SK-N-MC (cell line): ENCODE data around the gene RBM28.

Experiments
- DNase-seq: peaks from one replicate; pipeline ENCODE4 v3.0.0-alpha.2; 2011; ENCODE audit warnings: low read depth, low spot score
- H3K27ac ChIP-seq: fragments of 200-600 bp; sonication (generic); 2 replicates; pipeline ENCODE4 v1.5.1; 2016; ENCODE audit warnings: mixed run types
- H3K36me3 ChIP-seq: fragments of 200-600 bp; sonication (generic); 2 replicates; pipeline ENCODE4 v1.6.1; 2017; ENCODE audit warnings: antibody characterized with exemption, low read length, mixed read lengths; ENCODE audit not compliant: insufficient read depth
- H3K4me3 ChIP-seq: fragments of 200-600 bp; sonication (generic); 2 replicates; pipeline ENCODE4 v1.5.1; 2016
- H3K9ac ChIP-seq: fragments of 200-600 bp; sonication (generic); 2 replicates; pipeline ENCODE4 v1.8.0; 2017; ENCODE audit warnings: mixed run types, mixed read lengths; ENCODE audit not compliant: insufficient read length
- H3K9me3 ChIP-seq: fragments of 200-600 bp; sonication (generic); 2 replicates; pipeline ENCODE4 v1.6.1; 2017; ENCODE audit warnings: low read depth, mild to moderate bottlenecking, antibody characterized with exemption, low read length, moderate library complexity, mixed read lengths
- EZH2 ChIP-seq: fragments of 200-600 bp; sonication (generic); IDR thresholded peaks from one replicate; pipeline ENCODE4 v1.6.1; 2017; ENCODE audit warnings: antibody characterized with exemption
- FOXP2 ChIP-seq: optimal IDR thresholded peaks from 2 replicates; pipeline ENCODE3; 2011; ENCODE audit warnings: mild to moderate bottlenecking, moderate library complexity; ENCODE audit not compliant: insufficient read depth; ENCODE audit errors: extremely low read length, control extremely low read depth
- POLR2AphosphoS5 ChIP-seq: IDR thresholded peaks from 2 replicates; pipeline ENCODE4 v1.6.1; 2012; ENCODE audit warnings: mild to moderate bottlenecking, low read depth, low read length, borderline replicate concordance

Gene RBM28

DNA sequence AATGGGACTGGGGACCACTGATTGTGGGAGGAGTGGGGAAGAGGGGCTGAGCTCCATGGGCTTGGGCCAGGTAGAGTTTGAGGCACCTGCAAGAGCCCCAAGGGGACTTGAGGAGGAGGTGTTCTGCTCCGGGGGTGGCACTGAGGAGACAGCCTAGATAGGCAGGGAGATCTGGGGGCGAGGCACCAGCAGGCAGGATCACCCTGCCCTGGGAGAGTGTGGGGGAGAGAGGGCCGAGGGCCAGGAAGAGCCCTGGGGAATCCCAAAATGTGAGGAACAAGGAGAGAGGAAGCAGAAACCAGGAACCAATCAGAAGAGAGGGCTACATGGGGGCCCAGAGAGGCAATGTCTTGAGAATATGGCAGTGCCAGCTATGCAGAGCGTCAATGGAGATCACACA is 68.0 kb downstream of the RBM28 start:
- Histone ChIP-seq H3K4me3 (no peak overlapping the region), H3K36me3 (no peaks in the 10 kb centered on the region), H3K9ac (no peak overlapping the region), H3K9me3 (no peaks in the 10 kb centered on the region; the same call in 1 of the 2 replicates), H3K27ac (no peak overlapping the region)
- TF ChIP-seq EZH2: no peak
- no peak for TF ChIP-seq POLR2AphosphoS5
- TF ChIP-seq FOXP2: no peak
- DNase-seq: no peak

DNA sequence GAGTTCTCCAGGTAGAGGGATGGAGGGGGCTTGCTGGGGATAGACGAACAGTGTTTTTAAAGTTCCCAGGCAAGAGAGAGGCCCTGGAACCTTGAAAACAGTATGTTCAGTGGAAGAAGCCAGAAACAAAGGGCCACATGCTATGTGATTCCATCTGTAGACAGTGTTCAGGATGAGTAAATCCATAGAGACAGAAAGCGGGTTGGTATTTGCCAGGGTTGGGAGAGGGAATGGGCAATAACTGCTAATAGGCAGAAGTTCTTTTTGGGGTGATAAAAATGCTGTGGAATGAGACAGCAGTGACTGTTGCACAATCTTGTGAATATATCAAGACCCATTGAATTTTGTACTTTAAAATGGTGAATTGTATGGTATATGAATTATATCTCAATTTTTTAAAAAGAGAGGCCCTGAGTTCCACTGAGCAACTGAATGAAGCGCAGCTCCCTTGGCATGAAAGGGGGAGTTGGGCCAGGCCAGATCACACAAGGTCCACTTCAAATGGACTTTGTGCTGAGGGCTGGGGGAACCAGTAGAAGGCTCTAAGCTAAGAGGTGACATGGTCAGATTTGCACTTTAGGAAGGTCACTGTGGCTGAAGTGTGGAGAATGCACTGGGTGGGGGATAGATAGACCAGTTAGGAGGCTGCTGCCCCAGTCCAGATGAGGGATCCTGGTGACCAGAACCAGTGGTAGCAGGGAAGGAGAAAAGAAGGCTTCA is 68.7 kb downstream of the RBM28 start:
- Histone ChIP-seq H3K9me3 (no peaks in the 10 kb centered on the region; the same call in 1 of the 2 replicates), H3K27ac (0 out of 2 replicates have a peak overlapping the region, but pooled peaks have one; percentile 3), H3K36me3 (no peaks in the 10 kb centered on the region), H3K9ac (no peak overlapping the region), H3K4me3 (no peak overlapping the region)
- TF ChIP-seq FOXP2: no peak
- TF ChIP-seq POLR2AphosphoS5: no peak
- no peak for TF ChIP-seq EZH2
- no peak for DNase-seq

DNA sequence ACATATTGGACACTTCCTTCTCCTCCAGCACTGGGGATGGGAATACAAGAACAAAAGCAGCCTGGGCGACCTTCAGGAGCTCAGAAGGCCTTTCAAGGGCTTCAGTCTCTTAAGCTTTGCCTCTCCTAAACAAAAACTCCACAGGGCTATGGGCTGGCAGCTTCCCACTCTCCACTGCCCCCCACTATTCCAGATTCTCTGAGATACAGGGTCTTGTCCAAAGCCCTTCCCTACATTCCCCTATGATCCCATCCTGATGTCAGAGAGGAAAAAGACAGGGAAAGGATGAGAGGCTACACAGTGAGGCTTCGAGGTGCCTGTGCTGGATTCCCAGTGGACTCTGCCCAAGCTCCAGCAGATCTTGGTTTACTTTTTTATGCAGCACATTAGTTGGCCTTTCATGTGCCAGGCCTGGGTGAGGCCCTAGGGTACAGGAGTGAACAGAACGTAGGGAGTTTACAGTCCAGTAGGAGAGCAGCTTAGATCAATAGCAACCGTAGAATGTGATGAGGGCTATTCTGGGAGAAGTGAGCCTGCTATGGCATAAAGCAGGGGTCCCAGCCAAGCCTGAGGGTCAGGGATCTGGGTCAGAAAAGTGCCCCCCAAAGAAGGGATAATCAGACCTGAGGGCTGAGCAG is 69.3 kb downstream of the RBM28 start:
- peak overlapping the region; percentile 15 for H3K9ac ChIP-seq
- no peak for DNase-seq
- no peaks in the 10 kb centered on the region; the same call in 1 of the 2 replicates for H3K9me3 ChIP-seq
- H3K27ac ChIP-seq: 0 out of 2 replicates have a peak overlapping the region, but pooled peaks have one; percentile 3
- H3K4me3 ChIP-seq: no peak overlapping the region
- no peaks in the 10 kb centered on the region for H3K36me3 ChIP-seq
- TF ChIP-seq EZH2 (no peak), FOXP2 (no peak), POLR2AphosphoS5 (no peak)

DNA sequence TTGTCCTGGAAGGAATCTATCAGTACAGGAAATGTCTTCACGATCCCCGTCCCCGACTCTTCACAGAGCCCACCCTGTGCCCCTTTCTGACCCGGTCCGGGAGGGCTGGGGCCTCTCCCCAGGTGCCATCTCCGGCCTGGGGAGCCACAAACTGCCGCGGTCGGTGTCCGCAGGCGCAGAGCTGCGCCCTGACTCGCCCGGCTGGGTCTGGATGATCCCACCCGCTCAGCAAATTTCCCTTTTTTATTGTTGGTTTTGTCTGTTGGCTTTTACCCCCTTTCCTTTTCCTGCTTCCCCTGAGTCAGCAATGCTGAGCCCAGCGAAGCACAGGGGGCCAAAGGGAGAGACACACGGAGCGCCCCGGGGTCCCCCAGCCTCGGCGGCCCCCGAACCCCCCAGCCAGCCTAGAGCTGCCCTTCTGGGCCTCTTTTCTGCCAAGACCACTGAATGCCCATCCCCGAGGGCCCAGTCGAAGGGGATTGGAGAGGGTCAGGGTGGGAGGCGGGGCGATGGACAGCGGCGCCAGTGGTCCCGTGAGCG is 71.7 kb downstream of the RBM28 start:
- H3K4me3 ChIP-seq: no peak overlapping the region
- no peak overlapping the region for H3K9ac ChIP-seq
- DNase-seq: no peak
- no peak overlapping the region for H3K27ac ChIP-seq
- H3K36me3 ChIP-seq: no peaks in the 10 kb centered on the region
- TF ChIP-seq EZH2 (no peak), POLR2AphosphoS5 (no peak), FOXP2 (no peak)
- H3K9me3 ChIP-seq: no peaks in the 10 kb centered on the region

DNA sequence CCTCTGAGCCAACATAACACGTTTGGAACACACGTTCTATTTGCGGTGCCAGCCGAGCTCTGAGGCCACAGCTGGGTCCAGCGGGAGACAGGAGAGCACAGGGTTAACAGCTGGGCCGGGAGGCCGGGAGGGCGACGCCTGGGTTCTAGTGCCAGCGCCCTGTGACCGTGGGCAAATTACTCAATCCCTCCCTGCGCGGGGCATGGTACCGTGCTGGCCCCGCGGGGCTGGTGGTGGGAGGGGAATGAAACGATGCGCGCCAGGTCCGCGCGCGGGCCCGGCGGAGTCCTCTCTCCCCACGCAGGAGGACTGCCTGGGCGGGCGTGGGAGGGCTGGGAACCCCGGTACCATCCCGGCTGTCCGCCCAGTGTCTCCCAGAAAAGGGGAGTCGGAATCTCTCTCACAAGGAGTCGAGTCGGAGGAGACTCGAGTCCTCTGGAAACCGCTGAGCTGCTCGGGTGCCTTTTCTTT is 72.2 kb downstream of the RBM28 start:
- TF ChIP-seq EZH2 (no peak), POLR2AphosphoS5 (no peak), FOXP2 (no peak)
- DNase-seq: no peak
- Histone ChIP-seq H3K9ac (no peak overlapping the region), H3K36me3 (no peaks in the 10 kb centered on the region), H3K27ac (no peak overlapping the region), H3K9me3 (no peaks in the 10 kb centered on the region), H3K4me3 (no peak overlapping the region)

DNA sequence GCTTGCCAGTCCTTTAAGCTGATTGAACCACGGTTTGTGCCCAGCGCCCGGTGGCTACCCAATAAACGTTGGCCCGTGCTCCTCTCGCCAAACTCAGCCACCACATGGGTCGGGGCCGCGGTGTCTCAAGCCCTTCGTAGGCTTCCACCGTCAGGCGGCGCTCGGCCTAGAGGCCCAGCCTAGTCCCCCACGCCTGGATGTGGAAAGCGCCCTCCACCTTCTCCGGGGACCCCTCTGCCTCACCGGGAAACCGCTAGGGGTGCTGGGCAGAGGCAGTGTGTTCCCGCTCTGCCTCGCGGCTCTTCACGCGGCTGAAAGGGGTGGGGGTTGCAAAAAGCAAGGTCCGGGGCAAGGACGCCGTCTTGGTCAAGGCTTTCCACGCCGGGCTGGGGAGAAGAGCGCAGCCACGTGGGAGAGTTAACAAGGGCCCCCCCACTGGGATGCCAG is 72.9 kb downstream of the RBM28 start:
- Histone ChIP-seq H3K4me3 (no peak overlapping the region), H3K36me3 (no peaks in the 10 kb centered on the region), H3K9me3 (no peaks in the 10 kb centered on the region), H3K27ac (no peak overlapping the region), H3K9ac (no peak overlapping the region)
- no peak for DNase-seq
- TF ChIP-seq EZH2: no peak
- TF ChIP-seq POLR2AphosphoS5: no peak
- no peak for TF ChIP-seq FOXP2

DNA sequence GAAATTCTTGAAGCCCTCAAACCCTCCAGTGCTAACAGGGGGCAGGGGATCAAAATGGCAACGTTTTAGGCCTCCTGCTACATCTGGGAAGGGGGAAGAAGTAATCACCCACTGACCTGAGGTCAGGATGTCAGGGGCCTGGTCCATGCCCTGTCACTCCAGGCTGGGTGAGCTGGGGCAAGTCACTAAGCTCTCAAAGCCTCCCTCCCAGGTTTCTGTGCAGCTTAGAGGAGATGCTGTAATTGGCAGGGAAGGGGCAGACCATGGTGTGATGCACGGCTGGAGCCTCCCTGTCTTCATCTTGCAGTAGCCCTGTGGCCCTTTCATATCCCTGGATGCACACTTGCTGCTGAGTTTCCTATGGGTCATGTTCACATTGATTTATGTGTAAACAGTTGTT is 75.5 kb downstream of the RBM28 start:
- TF ChIP-seq POLR2AphosphoS5 (no peak), EZH2 (no peak), FOXP2 (no peak)
- no peaks in the 10 kb centered on the region for H3K9me3 ChIP-seq
- no peak overlapping the region for H3K9ac ChIP-seq
- no peak overlapping the region for H3K4me3 ChIP-seq
- H3K36me3 ChIP-seq: no peaks in the 10 kb centered on the region
- H3K27ac ChIP-seq: peak overlapping the region; percentile 98
- DNase-seq: no peak

DNA sequence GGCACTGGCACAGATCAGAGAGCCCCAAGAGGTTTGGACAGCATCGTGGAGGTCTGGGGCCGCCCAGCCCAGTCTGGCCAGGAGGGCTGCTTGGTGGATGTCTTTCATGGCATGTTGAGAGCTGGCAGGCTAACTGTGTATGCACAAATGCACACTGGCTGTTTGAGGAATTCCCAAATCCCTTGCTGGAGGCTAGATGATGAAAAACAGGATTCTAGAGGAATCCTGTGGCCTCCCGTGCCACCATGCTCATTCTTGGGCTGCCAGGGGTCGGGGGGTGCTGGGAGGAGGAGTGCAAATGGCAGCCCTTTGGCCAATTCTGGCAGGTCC is 76.1 kb downstream of the RBM28 start:
- TF ChIP-seq FOXP2: no peak
- no peak for TF ChIP-seq POLR2AphosphoS5
- TF ChIP-seq EZH2: no peak
- no peaks in the 10 kb centered on the region for H3K9me3 ChIP-seq
- no peak for DNase-seq
- peak overlapping the region; percentile 77 for H3K4me3 ChIP-seq
- no peaks in the 10 kb centered on the region for H3K36me3 ChIP-seq
- peak overlapping the region; percentile 98 for H3K27ac ChIP-seq
- H3K9ac ChIP-seq: peak overlapping the region; percentile 70
